ENCODE data around the gene SLC9A7. TPM values are rescaled to one million over a fixed set of nuclear protein-coding genes. Genes with fewer than 3 reads are reported as not detected.

SLC9A7 gene
- total RNA-seq, 2 experiments from 2014 or later = 3.3 to 3.8 TPM

- ChIA-PET CTCF (no interaction called here), POLR2A (no interaction called here)
- no peak overlapping the region for H3K27ac Mint-ChIP-seq
- ATAC-seq (no peak), DNase-seq (no peak)
- peaks cover 6% of the 10 kb centered on the region for H3K4me1 Mint-ChIP-seq (ENCODE audit: low read depth)
- no peaks in the 10 kb centered on the region for H3K9me3 Mint-ChIP-seq (ENCODE audit: insufficient read depth)
- H3K27me3 Mint-ChIP-seq (ENCODE audit: low read depth) = no peaks in the 10 kb centered on the region
- H3K36me3 Mint-ChIP-seq (ENCODE audit: low read depth) = no peaks in the 10 kb centered on the region
- no peak overlapping the region for H3K4me3 Mint-ChIP-seq
These were observed 68.1 kb downstream of the SLC9A7 start for GRCh38 chrX:46690818-46691217.

- H3K4me1 Mint-ChIP-seq (ENCODE audit: low read depth) = peaks cover 7% of the 10 kb centered on the region
- DNase-seq (no peak), ATAC-seq (no peak)
- H3K9me3 Mint-ChIP-seq (ENCODE audit: insufficient read depth) = no peaks in the 10 kb centered on the region
- ChIA-PET CTCF (interaction anchor here (0.6 to 2.4 kb wide), 3 partner anchors 100 to 471 kb away, joined by 3 to 7 read pairs (median 3); no protein-coding TSS in a partner anchor), POLR2A (no interaction called here)
- no peaks in the 10 kb centered on the region for H3K36me3 Mint-ChIP-seq (ENCODE audit: low read depth)
- no peak overlapping the region for H3K27ac Mint-ChIP-seq
- no peak overlapping the region for H3K4me3 Mint-ChIP-seq
- H3K27me3 Mint-ChIP-seq (ENCODE audit: low read depth) = no peaks in the 10 kb centered on the region
These were observed 71.3 kb downstream of the SLC9A7 start for GRCh38 chrX:46687619-46688018.

- POLR2A ChIA-PET = interaction anchor here (0.6 kb wide), 1 partner anchor 124 kb away, joined by 3 read pairs; no protein-coding TSS in a partner anchor
- ATAC-seq = no peak
- Mint-ChIP-seq H3K4me3 (no peak overlapping the region), H3K4me1 (ENCODE audit: low read depth) (peaks cover 7% of the 10 kb centered on the region), H3K27me3 (ENCODE audit: low read depth) (no peaks in the 10 kb centered on the region), H3K36me3 (ENCODE audit: low read depth) (no peaks in the 10 kb centered on the region), H3K27ac (no peak overlapping the region), H3K9me3 (ENCODE audit: insufficient read depth) (no peaks in the 10 kb centered on the region)
- CTCF ChIA-PET = interaction anchor here (0.7 to 2.4 kb wide), 10 partner anchors 8 to 124 kb away, joined by 3 to 7 read pairs (median 4); no protein-coding TSS in a partner anchor
- DNase-seq = peak; percentile 60
These were observed 72.8 kb downstream of the SLC9A7 start for GRCh38 chrX:46686003-46686645.

- DNase-seq (no peak), ATAC-seq (no peak)
- ChIA-PET CTCF (interaction anchor here (0.9 kb wide), 1 partner anchor 111 kb away, joined by 3 read pairs; no protein-coding TSS in a partner anchor), POLR2A (interaction anchor here (0.7 kb wide), 1 partner anchor 185 kb away, joined by 3 read pairs; no protein-coding TSS in a partner anchor)
- H3K27me3 Mint-ChIP-seq (ENCODE audit: low read depth) = no peaks in the 10 kb centered on the region
- H3K4me3 Mint-ChIP-seq = no peak overlapping the region
- H3K27ac Mint-ChIP-seq = no peak overlapping the region
- no peaks in the 10 kb centered on the region for H3K36me3 Mint-ChIP-seq (ENCODE audit: low read depth)
- H3K4me1 Mint-ChIP-seq (ENCODE audit: low read depth) = peaks cover 7% of the 10 kb centered on the region
- H3K9me3 Mint-ChIP-seq (ENCODE audit: insufficient read depth) = no peaks in the 10 kb centered on the region
These were observed 75.9 kb downstream of the SLC9A7 start for GRCh38 chrX:46683048-46683447.

- no peaks in the 10 kb centered on the region for H3K27me3 Mint-ChIP-seq (ENCODE audit: low read depth)
- ChIA-PET POLR2A (no interaction called here), CTCF (interaction anchor here (1.0 kb wide), 2 partner anchors 40 to 114 kb away, joined by 3 read pairs; no protein-coding TSS in a partner anchor)
- no peak overlapping the region for H3K27ac Mint-ChIP-seq
- H3K4me1 Mint-ChIP-seq (ENCODE audit: low read depth) = peaks cover 7% of the 10 kb centered on the region
- ATAC-seq (no peak), DNase-seq (no peak)
- no peak overlapping the region for H3K4me3 Mint-ChIP-seq
- no peaks in the 10 kb centered on the region for H3K9me3 Mint-ChIP-seq (ENCODE audit: insufficient read depth)
- H3K36me3 Mint-ChIP-seq (ENCODE audit: low read depth) = no peaks in the 10 kb centered on the region
These were observed 77.1 kb downstream of the SLC9A7 start for GRCh38 chrX:46681849-46682248.

- H3K4me3 Mint-ChIP-seq = no peak overlapping the region
- POLR2A ChIA-PET = no interaction called here
These were observed 80.7 kb downstream of the SLC9A7 start for GRCh38 chrX:46678232-46678631.

GRCh38 chrX:46676399-46677356 is 82.2 kb downstream of the SLC9A7 start:
- H3K27me3 Mint-ChIP-seq (ENCODE audit: low read depth) = no peaks in the 10 kb centered on the region
- POLR2A ChIA-PET = no interaction called here
- no peak for ATAC-seq
- H3K9me3 Mint-ChIP-seq (ENCODE audit: insufficient read depth) = no peaks in the 10 kb centered on the region
- H3K4me1 Mint-ChIP-seq (ENCODE audit: low read depth) = no peaks in the 10 kb centered on the region
- DNase-seq = no peak
- no peak overlapping the region for H3K27ac Mint-ChIP-seq
- CTCF ChIA-PET = no interaction called here
- H3K4me3 Mint-ChIP-seq = no peak overlapping the region
- no peaks in the 10 kb centered on the region for H3K36me3 Mint-ChIP-seq (ENCODE audit: low read depth)

More at GRCh38 chrX:46678232-46678631, 80.7 kb downstream of the SLC9A7 start:
- ATAC-seq (no peak), DNase-seq (no peak)
- H3K9me3 Mint-ChIP-seq (ENCODE audit: insufficient read depth) = no peaks in the 10 kb centered on the region
- H3K27me3 Mint-ChIP-seq (ENCODE audit: low read depth) = no peaks in the 10 kb centered on the region
- CTCF ChIA-PET = interaction anchor here (1.1 kb wide), 1 partner anchor 9 kb away, joined by 3 read pairs; no protein-coding TSS in a partner anchor
- H3K36me3 Mint-ChIP-seq (ENCODE audit: low read depth) = no peaks in the 10 kb centered on the region
- no peaks in the 10 kb centered on the region for H3K4me1 Mint-ChIP-seq (ENCODE audit: low read depth)
- H3K27ac Mint-ChIP-seq = no peak overlapping the region

- Mint-ChIP-seq H3K4me1 (ENCODE audit: low read depth) (no peaks in the 10 kb centered on the region), H3K9me3 (ENCODE audit: insufficient read depth) (no peaks in the 10 kb centered on the region), H3K27ac (no peak overlapping the region), H3K27me3 (ENCODE audit: low read depth) (no peaks in the 10 kb centered on the region), H3K4me3 (no peak overlapping the region), H3K36me3 (ENCODE audit: low read depth) (no peaks in the 10 kb centered on the region)
- ChIA-PET POLR2A (no interaction called here), CTCF (interaction anchor here (1.2 kb wide), 1 partner anchor 102 kb away, joined by 3 read pairs; no protein-coding TSS in a partner anchor)
- no peak for DNase-seq
- no peak for ATAC-seq
These were observed 85.1 kb downstream of the SLC9A7 start for GRCh38 chrX:46673620-46674359.

- no peak for DNase-seq
- H3K36me3 Mint-ChIP-seq (ENCODE audit: low read depth) = peaks cover 3% of the 10 kb centered on the region
- H3K4me1 Mint-ChIP-seq (ENCODE audit: low read depth) = peaks cover 6% of the 10 kb centered on the region
- no peak overlapping the region for H3K4me3 Mint-ChIP-seq
- ChIA-PET POLR2A (interaction anchor here (1.0 kb wide), 1 partner anchor 24 kb away, joined by 3 read pairs; no protein-coding TSS in a partner anchor), CTCF (interaction anchor here (1.1 to 1.7 kb wide), 2 partner anchors 17 to 98 kb away, joined by 3 read pairs; no protein-coding TSS in a partner anchor)
- H3K9me3 Mint-ChIP-seq (ENCODE audit: insufficient read depth) = no peaks in the 10 kb centered on the region
- H3K27me3 Mint-ChIP-seq (ENCODE audit: low read depth) = no peaks in the 10 kb centered on the region
- no peak overlapping the region for H3K27ac Mint-ChIP-seq
- no peak for ATAC-seq
These were observed 88.6 kb downstream of the SLC9A7 start for GRCh38 chrX:46670316-46670715.

GRCh38 chrX:46666831-46667230 is 92.1 kb downstream of the SLC9A7 start:
- peaks cover 12% of the 10 kb centered on the region for H3K36me3 Mint-ChIP-seq (ENCODE audit: low read depth)
- CTCF ChIA-PET = no interaction called here
- H3K4me3 Mint-ChIP-seq = no peak overlapping the region

More at GRCh38 chrX:46666831-46667230, 92.1 kb downstream of the SLC9A7 start:
- no peak for ATAC-seq
- H3K27me3 Mint-ChIP-seq (ENCODE audit: low read depth) = no peaks in the 10 kb centered on the region
- DNase-seq = no peak
- no peak overlapping the region for H3K27ac Mint-ChIP-seq
- peaks cover 18% of the 10 kb centered on the region for H3K4me1 Mint-ChIP-seq (ENCODE audit: low read depth)
- H3K9me3 Mint-ChIP-seq (ENCODE audit: insufficient read depth) = no peaks in the 10 kb centered on the region
- POLR2A ChIA-PET = no interaction called here

Data from activated CD8-positive, alpha-beta T cell treated with anti-CD3 and anti-CD28 coated beads, Interleukin-2, amount 10 ng/mL, durations not matched to agents 7 days and 5 days (primary cell).